ENCODE measurements around the gene MAML2. TPM values are rescaled to one million over a fixed set of nuclear protein-coding genes. Genes with fewer than 3 reads are reported as not detected.

Gene MAML2
- total and polyA plus RNA-seq, 9 of the 15 experiments (the other 6 are each of a cell fraction or from before 2014, with no cell fraction given): 0.79 to 6.8 (median 4.8) TPM

DNA sequence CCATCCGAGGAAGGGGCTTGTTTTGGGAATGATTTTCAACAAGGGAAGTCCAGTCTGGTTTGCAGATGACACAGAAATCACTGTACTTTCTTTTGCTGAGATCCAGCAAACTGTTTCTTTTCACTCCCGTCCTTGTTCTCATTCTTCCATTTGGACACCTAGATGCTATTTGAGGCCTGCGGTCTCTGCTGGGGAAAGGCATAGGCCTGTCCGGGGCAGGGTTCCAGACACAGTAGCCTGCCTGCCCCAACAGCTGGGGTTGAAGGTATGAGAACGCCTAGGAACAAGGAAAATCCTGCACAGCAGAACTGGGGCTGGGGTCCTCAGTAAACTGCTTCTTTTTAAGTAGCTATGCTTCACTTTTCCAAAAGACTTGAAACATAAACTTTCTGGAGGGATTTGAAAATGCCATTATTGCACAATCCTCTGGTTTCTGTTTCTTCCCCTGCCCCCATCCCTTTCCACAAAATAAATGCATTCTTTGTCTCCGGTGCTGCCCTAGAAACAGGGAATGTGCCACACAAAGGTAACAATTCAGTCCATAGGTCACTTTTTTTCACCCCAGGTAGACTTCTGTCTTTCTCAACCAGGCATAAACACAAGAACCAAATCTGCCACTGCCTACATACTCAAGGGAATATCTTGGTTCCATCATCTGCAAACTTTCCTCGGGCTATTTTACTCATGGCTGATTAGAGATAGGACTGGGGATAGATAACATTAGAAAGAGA is 244.3 kb downstream of the MAML2 start:
- H3K27ac ChIP-seq (ENCODE audit: extremely low read depth, low read depth, low read length): no peak overlapping the region
- H3K9me1 ChIP-seq (ENCODE audit: control insufficient read depth, insufficient read depth, low read length): no peaks in the 10 kb centered on the region
- intact Hi-C loops (cut with micrococcal nuclease): no loop called here
- no peak for FAIRE-seq
- WGBS (ENCODE audit: insufficient coverage, low coverage, missing lambda C conversion rate): 57% methylated on average over 7 of the region's 7 CpGs
- no peaks in the 10 kb centered on the region for H4K20me1 ChIP-seq (replicated peaks; ENCODE audit: control insufficient read depth, insufficient read depth, low read length)
- BruUV-seq (replicated peaks): no TSS peak
- POLR2A ChIA-PET: interaction anchor here (0.8 to 1.0 kb wide), 2 partner anchors 9 to 15 kb away, joined by 3 read pairs; no protein-coding TSS in a partner anchor
- no peak overlapping the region for H2AFZ ChIP-seq (ENCODE audit: low read depth, low read length)
- no peak overlapping the region for H3K4me3 ChIP-seq
- CTCF ChIA-PET (ENCODE audit: low intra/inter-chr PET ratio): no interaction called here
- H3K79me2 ChIP-seq (ENCODE audit: control insufficient read depth, insufficient read depth, low read length): no peaks in the 10 kb centered on the region
- H3K27me3 ChIP-seq (ENCODE audit: control insufficient read depth in 2 of 2, insufficient read depth in 2 of 2, low read length in 2 of 2): no peaks in the 10 kb centered on the region
- DNase-seq (ENCODE audit: extremely low read depth in 1 of 4, low spot score in 3 of 4): no peak
- peaks cover 4 to 18% of the 10 kb centered on the region in 2 experiments; a peak in 3 of 5 replicates for H3K4me1 ChIP-seq (replicated peaks in 1 of 2; ENCODE audit: control insufficient read depth in 2 of 2, insufficient read depth in 2 of 2, low read length in 2 of 2)
- no peak for ATAC-seq
- TF ChIP-seq ZNF23 (CRISPR knock-in tag; IDR thresholded peaks at IDR 0.05) (no peak), PCBP2 (IDR thresholded peaks at IDR 0.05; ENCODE audit: low read depth, low read length, poor library complexity, severe bottlenecking) (no peak), CEBPG (CRISPR knock-in tag; IDR thresholded peaks at IDR 0.05) (peak; percentile 63), CEBPG (tag; conservative IDR thresholded peaks at IDR 0.05 in 1 of 2, IDR thresholded peaks at IDR 0.05 in 1 of 2) (peak; percentile 65 to 97; a peak in 3 of 4 replicates), ZZZ3 (IDR thresholded peaks at IDR 0.05) (no peak), CEBPB (tag; IDR thresholded peaks at IDR 0.05) (peak; percentile 95), ILK (tag; IDR thresholded peaks at IDR 0.05; ENCODE audit: borderline replicate concordance, low read depth) (no peak), SRSF9 (IDR thresholded peaks at IDR 0.05; ENCODE audit: borderline replicate concordance, low read depth, low read length) (no peak)
- TF ChIP-seq, protein P1, sequence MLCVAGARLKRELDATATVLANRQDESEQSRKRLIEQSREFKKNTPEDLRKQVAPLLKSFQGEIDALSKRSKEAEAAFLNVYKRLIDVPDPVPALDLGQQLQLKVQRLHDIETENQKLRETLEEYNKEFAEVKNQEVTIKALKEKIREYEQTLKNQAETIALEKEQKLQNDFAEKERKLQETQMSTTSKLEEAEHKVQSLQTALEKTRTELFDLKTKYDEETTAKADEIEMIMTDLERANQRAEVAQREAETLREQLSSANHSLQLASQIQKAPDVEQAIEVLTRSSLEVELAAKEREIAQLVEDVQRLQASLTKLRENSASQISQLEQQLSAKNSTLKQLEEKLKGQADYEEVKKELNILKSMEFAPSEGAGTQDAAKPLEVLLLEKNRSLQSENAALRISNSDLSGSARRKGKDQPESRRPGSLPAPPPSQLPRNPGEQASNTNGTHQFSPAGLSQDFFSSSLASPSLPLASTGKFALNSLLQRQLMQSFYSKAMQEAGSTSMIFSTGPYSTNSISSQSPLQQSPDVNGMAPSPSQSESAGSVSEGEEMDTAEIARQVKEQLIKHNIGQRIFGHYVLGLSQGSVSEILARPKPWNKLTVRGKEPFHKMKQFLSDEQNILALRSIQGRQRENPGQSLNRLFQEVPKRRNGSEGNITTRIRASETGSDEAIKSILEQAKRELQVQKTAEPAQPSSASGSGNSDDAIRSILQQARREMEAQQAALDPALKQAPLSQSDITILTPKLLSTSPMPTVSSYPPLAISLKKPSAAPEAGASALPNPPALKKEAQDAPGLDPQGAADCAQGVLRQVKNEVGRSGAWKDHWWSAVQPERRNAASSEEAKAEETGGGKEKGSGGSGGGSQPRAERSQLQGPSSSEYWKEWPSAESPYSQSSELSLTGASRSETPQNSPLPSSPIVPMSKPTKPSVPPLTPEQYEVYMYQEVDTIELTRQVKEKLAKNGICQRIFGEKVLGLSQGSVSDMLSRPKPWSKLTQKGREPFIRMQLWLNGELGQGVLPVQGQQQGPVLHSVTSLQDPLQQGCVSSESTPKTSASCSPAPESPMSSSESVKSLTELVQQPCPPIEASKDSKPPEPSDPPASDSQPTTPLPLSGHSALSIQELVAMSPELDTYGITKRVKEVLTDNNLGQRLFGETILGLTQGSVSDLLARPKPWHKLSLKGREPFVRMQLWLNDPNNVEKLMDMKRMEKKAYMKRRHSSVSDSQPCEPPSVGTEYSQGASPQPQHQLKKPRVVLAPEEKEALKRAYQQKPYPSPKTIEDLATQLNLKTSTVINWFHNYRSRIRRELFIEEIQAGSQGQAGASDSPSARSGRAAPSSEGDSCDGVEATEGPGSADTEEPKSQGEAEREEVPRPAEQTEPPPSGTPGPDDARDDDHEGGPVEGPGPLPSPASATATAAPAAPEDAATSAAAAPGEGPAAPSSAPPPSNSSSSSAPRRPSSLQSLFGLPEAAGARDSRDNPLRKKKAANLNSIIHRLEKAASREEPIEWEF (CRISPR knock-in tag; IDR thresholded peaks at IDR 0.05): no peak
- no peaks in the 10 kb centered on the region for H3K36me3 ChIP-seq (ENCODE audit: control insufficient read depth, insufficient read depth, low read length)
- H3K9ac ChIP-seq (ENCODE audit: insufficient read depth in 1 of 2, low read depth in 2 of 2, low read length in 2 of 2): 0 out of 4 replicates have a peak overlapping the region, but pooled peaks of 1 of the 2 experiments have one; percentile 37
- no peak overlapping the region for H3K4me2 ChIP-seq (ENCODE audit: insufficient read depth, low read length)
- in situ Hi-C loops (cut with MboI): no loop called here
- no peaks in the 10 kb centered on the region for H3K9me3 ChIP-seq (replicated peaks; ENCODE audit: control insufficient read depth, insufficient read depth, low read depth, low read length)

Data from K562 (cell line).